ENCODE measurements around the gene RBM38.

RBM38 gene

GRCh38 chr20:57420571-57421252, 29.5 kb downstream of the RBM38 start:
- Histone ChIP-seq H3K9ac (ENCODE audit: insufficient read length) (no peak overlapping the region), H3K4me3 (no peak overlapping the region), H3K36me3 (ENCODE audit: insufficient read depth, low read length) (no peaks in the 10 kb centered on the region), H3K9me3 (ENCODE audit: low read depth, low read length) (no peaks in the 10 kb centered on the region), H3K27ac (no peak overlapping the region)
- TF ChIP-seq FOXP2 (optimal IDR thresholded peaks at IDR 0.05; ENCODE audit: control extremely low read depth, extremely low read length, insufficient read depth) (no peak), POLR2AphosphoS5 (IDR thresholded peaks at IDR 0.05; ENCODE audit: borderline replicate concordance, low read depth, low read length) (no peak)
- no peak for DNase-seq (ENCODE audit: low read depth, low spot score)

- Histone ChIP-seq H3K9me3 (ENCODE audit: low read depth, low read length) (no peaks in the 10 kb centered on the region), H3K27ac (no peak overlapping the region), H3K9ac (ENCODE audit: insufficient read length) (no peak overlapping the region), H3K4me3 (no peak overlapping the region), H3K36me3 (ENCODE audit: insufficient read depth, low read length) (no peaks in the 10 kb centered on the region)
- no peak for DNase-seq (ENCODE audit: low read depth, low spot score)
- no peak for TF ChIP-seq POLR2AphosphoS5 (IDR thresholded peaks at IDR 0.05; ENCODE audit: borderline replicate concordance, low read depth, low read length)
- TF ChIP-seq FOXP2 (optimal IDR thresholded peaks at IDR 0.05; ENCODE audit: control extremely low read depth, extremely low read length, insufficient read depth): no peak
- TF ChIP-seq EZH2 (IDR thresholded peaks at IDR 0.05): no peak
These were observed 30.3 kb downstream of the RBM38 start for GRCh38 chr20:57421253-57422220.

- DNase-seq (ENCODE audit: low read depth, low spot score): no peak
- H3K36me3 ChIP-seq (ENCODE audit: insufficient read depth, low read length): no peaks in the 10 kb centered on the region
- H3K9ac ChIP-seq (ENCODE audit: insufficient read length): no peak overlapping the region
- no peak for TF ChIP-seq EZH2 (IDR thresholded peaks at IDR 0.05)
- no peak for TF ChIP-seq FOXP2 (optimal IDR thresholded peaks at IDR 0.05; ENCODE audit: control extremely low read depth, extremely low read length, insufficient read depth)
- TF ChIP-seq POLR2AphosphoS5 (IDR thresholded peaks at IDR 0.05; ENCODE audit: borderline replicate concordance, low read depth, low read length): no peak
- H3K4me3 ChIP-seq: no peak overlapping the region
- no peak overlapping the region for H3K27ac ChIP-seq
- no peaks in the 10 kb centered on the region for H3K9me3 ChIP-seq (ENCODE audit: low read depth, low read length)
These were observed 31.1 kb downstream of the RBM38 start for GRCh38 chr20:57422254-57422653.

GRCh38 chr20:57425150-57426013, 34.2 kb downstream of the RBM38 start:
- no peak overlapping the region for H3K9ac ChIP-seq (ENCODE audit: insufficient read length)
- H3K4me3 ChIP-seq: no peak overlapping the region
- TF ChIP-seq POLR2AphosphoS5 (IDR thresholded peaks at IDR 0.05; ENCODE audit: borderline replicate concordance, low read depth, low read length) (no peak), FOXP2 (optimal IDR thresholded peaks at IDR 0.05; ENCODE audit: control extremely low read depth, extremely low read length, insufficient read depth) (no peak), EZH2 (IDR thresholded peaks at IDR 0.05) (no peak)
- H3K36me3 ChIP-seq (ENCODE audit: insufficient read depth, low read length): no peaks in the 10 kb centered on the region
- no peak overlapping the region for H3K27ac ChIP-seq
- H3K9me3 ChIP-seq (ENCODE audit: low read depth, low read length): no peaks in the 10 kb centered on the region
- DNase-seq (ENCODE audit: low read depth, low spot score): no peak

- H3K4me3 ChIP-seq: no peak overlapping the region
- TF ChIP-seq POLR2AphosphoS5 (IDR thresholded peaks at IDR 0.05; ENCODE audit: borderline replicate concordance, low read depth, low read length) (no peak), EZH2 (IDR thresholded peaks at IDR 0.05) (no peak), FOXP2 (optimal IDR thresholded peaks at IDR 0.05; ENCODE audit: control extremely low read depth, extremely low read length, insufficient read depth) (no peak)
- no peak for DNase-seq (ENCODE audit: low read depth, low spot score)
These were observed 35.1 kb downstream of the RBM38 start for GRCh38 chr20:57426271-57426689.

GRCh38 chr20:57426831-57427230, 35.6 kb downstream of the RBM38 start:
- H3K27ac ChIP-seq: no peak overlapping the region
- no peak for DNase-seq (ENCODE audit: low read depth, low spot score)
- H3K9me3 ChIP-seq (ENCODE audit: low read depth, low read length): no peaks in the 10 kb centered on the region
- no peak overlapping the region for H3K4me3 ChIP-seq
- H3K9ac ChIP-seq (ENCODE audit: insufficient read length): no peak overlapping the region
- no peaks in the 10 kb centered on the region for H3K36me3 ChIP-seq (ENCODE audit: insufficient read depth, low read length)
- TF ChIP-seq EZH2 (IDR thresholded peaks at IDR 0.05): no peak
- TF ChIP-seq FOXP2 (optimal IDR thresholded peaks at IDR 0.05; ENCODE audit: control extremely low read depth, extremely low read length, insufficient read depth): no peak
- no peak for TF ChIP-seq POLR2AphosphoS5 (IDR thresholded peaks at IDR 0.05; ENCODE audit: borderline replicate concordance, low read depth, low read length)

More at GRCh38 chr20:57426271-57426689, 35.1 kb downstream of the RBM38 start:
- Histone ChIP-seq H3K27ac (no peak overlapping the region), H3K9me3 (ENCODE audit: low read depth, low read length) (no peaks in the 10 kb centered on the region), H3K36me3 (ENCODE audit: insufficient read depth, low read length) (no peaks in the 10 kb centered on the region), H3K9ac (ENCODE audit: insufficient read length) (no peak overlapping the region)

- Histone ChIP-seq H3K4me3 (no peak overlapping the region), H3K9ac (ENCODE audit: insufficient read length) (no peak overlapping the region), H3K27ac (no peak overlapping the region), H3K36me3 (ENCODE audit: insufficient read depth, low read length) (no peaks in the 10 kb centered on the region), H3K9me3 (ENCODE audit: low read depth, low read length) (no peaks in the 10 kb centered on the region)
- no peak for TF ChIP-seq EZH2 (IDR thresholded peaks at IDR 0.05)
- no peak for TF ChIP-seq FOXP2 (optimal IDR thresholded peaks at IDR 0.05; ENCODE audit: control extremely low read depth, extremely low read length, insufficient read depth)
- no peak for TF ChIP-seq POLR2AphosphoS5 (IDR thresholded peaks at IDR 0.05; ENCODE audit: borderline replicate concordance, low read depth, low read length)
- DNase-seq (ENCODE audit: low read depth, low spot score): no peak
These were observed 37.3 kb downstream of the RBM38 start for GRCh38 chr20:57428324-57429158.

Data from SK-N-MC (cell line).